Measurements from ENCODE around the gene SPINT2.
A peak's percentile ranks its signal among the peaks of the same experiment; 100 is the strongest.

- peak; percentile 84 for TF ChIP-seq CTCF (IDR thresholded peaks at IDR 0.05; ENCODE audit: low read depth, low read length, missing input control)
- no peak for TF ChIP-seq ATF3 (IDR thresholded peaks at IDR 0.05)
- TF ChIP-seq MAX (IDR thresholded peaks at IDR 0.05), result no peak
- peak; percentile 85 to 90 for TF ChIP-seq RAD21 (IDR thresholded peaks at IDR 0.05)
- no peak for TF ChIP-seq REST (IDR thresholded peaks at IDR 0.05)
Measured at GRCh38 chr19:38233740-38234251, 30.6 kb upstream of the SPINT2 start.
